Thyroid gland (tissue), 4 donors: ENCODE data around the gene GPR149.

Experiments used
- CTCF ChIP-seq, 6 experiments: fragments of 200-600 bp in 3 of 6; fragments of 450-650 bp in 3 of 6; sonication (generic) in 3 of 6; IDR thresholded peaks; one replicate each; pipeline ENCODE4 v1.5.1; 2016 to 2019; ENCODE audit warnings: antibody characterized with exemption in 6 of 6, mild to moderate bottlenecking in 2 of 6, inconsistent platforms in 1 of 6, moderate library complexity in 1 of 6
- POLR2A ChIP-seq, 2 donors: fragments of 450-650 bp; IDR thresholded peaks; one replicate each; pipeline ENCODE4 v1.6.1; 2017; ENCODE audit warnings: antibody characterized with exemption in 2 of 2, mild to moderate bottlenecking in 2 of 2, moderate library complexity in 1 of 2

DNA sequence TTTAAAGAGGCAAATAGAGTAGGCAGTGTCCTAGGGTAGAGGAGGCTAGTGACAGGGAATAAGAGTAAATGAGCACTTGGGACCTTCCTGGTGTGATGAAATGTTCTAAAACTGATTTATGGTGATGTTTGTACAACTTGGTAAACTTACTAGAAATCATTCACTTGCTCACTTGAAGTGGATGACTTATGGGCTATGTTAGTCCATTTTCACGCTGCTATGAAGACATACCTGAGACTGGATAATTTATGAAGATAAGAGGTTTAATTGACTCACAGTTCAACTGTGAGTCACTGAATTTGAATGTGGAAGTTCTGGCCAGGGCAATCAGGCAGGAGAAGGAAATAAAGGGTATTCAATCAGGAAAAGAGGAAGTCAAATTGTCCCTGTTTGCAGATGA is 74.0 kb downstream of the GPR149 start:
- TF ChIP-seq POLR2A (IDR thresholded peaks at IDR 0.05) = no peak
- no peak for TF ChIP-seq CTCF (IDR thresholded peaks at IDR 0.05)
